HEK293T (cell line): Measurements from ENCODE around the gene REN.

ENCODE experiments used
- CTCF ChIA-PET: fragments of 350-600 bp; formaldehyde crosslinking; extraction: SDS; loops from one replicate; lab custom pipeline; 2021; ENCODE audit warnings: antibody characterized with exemption, inconsistent platforms; lab: Yijun Ruan, JAX
- POLR2A ChIA-PET: fragments of 350-600 bp; formaldehyde crosslinking; extraction: SDS; loops from one replicate; lab custom pipeline; 2020; ENCODE audit warnings: antibody characterized with exemption, inconsistent platforms; lab: Yijun Ruan, JAX
- DNase-seq: peaks from one replicate; pipeline ENCODE4 v3.0.0; 2012; ENCODE audit warnings: mixed read lengths; ENCODE audit errors: extremely low spot score
- ARNT ChIP-seq: fragments of 450-650 bp; IDR thresholded peaks from 2 replicates; pipeline ENCODE4 v1.6.1; 2017; ENCODE audit warnings: mild to moderate bottlenecking
- BHLHE40 ChIP-seq: fragments of 450-650 bp; IDR thresholded peaks from 2 replicates; pipeline ENCODE4 v1.6.1; 2016; ENCODE audit warnings: mild to moderate bottlenecking, moderate library complexity, borderline replicate concordance
- CTBP1 ChIP-seq: fragments of 450-650 bp; IDR thresholded peaks from 2 replicates; pipeline ENCODE4 v1.6.1; 2016; ENCODE audit warnings: borderline replicate concordance
- ELF4 ChIP-seq: fragments of 450-650 bp; IDR thresholded peaks from 2 replicates; pipeline ENCODE4 v1.6.1; 2017; ENCODE audit warnings: antibody characterized with exemption
- FOXA1 ChIP-seq: fragments of 450-650 bp; IDR thresholded peaks from 2 replicates; pipeline ENCODE4 v1.6.1; 2016; ENCODE audit warnings: mild to moderate bottlenecking
- FOXK2 ChIP-seq: fragments of 450-650 bp; IDR thresholded peaks from 2 replicates; pipeline ENCODE4 v1.6.1; 2016; ENCODE audit warnings: mild to moderate bottlenecking
- FOXM1 ChIP-seq: fragments of 450-650 bp; IDR thresholded peaks from 2 replicates; pipeline ENCODE4 v1.6.1; 2017; ENCODE audit warnings: mild to moderate bottlenecking, borderline replicate concordance
- HDGF ChIP-seq: fragments of 450-650 bp; IDR thresholded peaks from 2 replicates; pipeline ENCODE4 v1.6.1; 2017; ENCODE audit warnings: antibody characterized with exemption, borderline replicate concordance
- L3MBTL2 ChIP-seq: fragments of 450-650 bp; conservative IDR thresholded peaks from 2 replicates; pipeline ENCODE4 v1.6.1; 2016; ENCODE audit warnings: mild to moderate bottlenecking
- LEF1 ChIP-seq: fragments of 450-650 bp; IDR thresholded peaks from 2 replicates; pipeline ENCODE4 v1.6.1; 2017; ENCODE audit warnings: mild to moderate bottlenecking, borderline replicate concordance
- NFRKB ChIP-seq: fragments of 450-650 bp; IDR thresholded peaks from 2 replicates; pipeline ENCODE4 v1.6.1; 2016; ENCODE audit warnings: mild to moderate bottlenecking, moderate library complexity
- PKNOX1 ChIP-seq: fragments of 450-650 bp; IDR thresholded peaks from 2 replicates; pipeline ENCODE4 v1.6.1; 2016
- SP1 ChIP-seq: fragments of 450-650 bp; IDR thresholded peaks from 2 replicates; pipeline ENCODE4 v1.6.1; 2017
- SUZ12 ChIP-seq: fragments of 450-650 bp; IDR thresholded peaks from 2 replicates; pipeline ENCODE4 v1.6.1; 2016; ENCODE audit warnings: mild to moderate bottlenecking
- TARDBP ChIP-seq: fragments of 450-650 bp; IDR thresholded peaks from 2 replicates; pipeline ENCODE4 v1.6.1; 2016
- ZNF384 ChIP-seq: fragments of 450-650 bp; IDR thresholded peaks from 2 replicates; pipeline ENCODE4 v1.6.1; 2016

The REN gene

DNA sequence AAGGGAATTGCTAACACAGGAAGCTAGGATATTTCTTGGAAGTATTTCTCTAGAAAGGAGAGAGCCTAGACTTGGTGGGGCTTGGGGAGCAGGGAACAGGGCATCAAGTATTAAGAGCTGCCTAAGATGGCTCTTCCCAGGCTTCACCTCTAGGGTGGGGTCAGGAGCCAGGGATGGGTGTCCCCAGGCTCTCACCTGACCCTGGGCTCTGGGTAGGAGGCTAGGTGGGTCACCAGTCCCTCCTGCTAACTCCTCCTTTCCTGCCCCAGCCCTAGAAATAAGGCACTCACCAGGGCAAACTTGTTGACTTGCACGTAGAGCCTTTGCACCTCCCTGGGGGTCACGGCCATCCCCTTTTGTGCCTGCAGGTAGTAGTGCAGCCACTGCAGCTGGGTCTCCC, 29.3 kb downstream of the REN start:
- CTCF ChIA-PET, result no interaction called here
- no peak for DNase-seq
- TF ChIP-seq ARNT (no peak), LEF1 (no peak), HDGF (no peak), TARDBP (no peak), L3MBTL2 (no peak), ZNF384 (no peak), SP1 (no peak), CTBP1 (no peak), SUZ12 (no peak), NFRKB (no peak), FOXA1 (no peak), FOXK2 (no peak), BHLHE40 (no peak), PKNOX1 (no peak), FOXM1 (no peak), ELF4 (no peak)
- POLR2A ChIA-PET, result no interaction called here

- TF ChIP-seq ELF4 (no peak), BHLHE40 (no peak), NFRKB (no peak), FOXK2 (no peak), SP1 (no peak), ZNF384 (no peak), PKNOX1 (no peak), FOXA1 (no peak), L3MBTL2 (no peak), HDGF (no peak), FOXM1 (no peak), LEF1 (no peak), TARDBP (no peak), ARNT (no peak), SUZ12 (no peak), CTBP1 (no peak)
Observed at GRCh38 chr1:204134103-204134502, 32.0 kb downstream of the REN start.

DNA sequence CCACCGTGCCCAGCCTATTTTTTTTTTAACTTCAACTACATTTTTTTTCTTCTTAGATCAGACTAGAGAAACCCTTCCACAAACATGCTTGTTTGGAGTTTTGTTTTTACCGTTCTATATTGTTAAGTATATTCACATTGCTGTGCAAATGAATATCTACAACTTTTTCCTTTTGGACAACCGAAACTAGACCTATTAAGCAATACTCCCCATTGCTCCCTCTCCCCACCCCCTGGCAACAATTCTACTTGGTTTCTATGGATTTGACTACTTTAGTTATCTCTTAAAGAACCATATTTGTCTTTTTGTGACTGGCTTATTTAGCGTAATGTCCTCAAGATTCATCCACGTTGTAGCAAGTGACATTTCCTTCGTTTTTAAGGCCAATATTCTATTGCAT, 33.4 kb downstream of the REN start:
- CTCF ChIA-PET, result no interaction called here
- TF ChIP-seq CTBP1 (no peak), ARNT (no peak), FOXK2 (no peak), TARDBP (no peak), SUZ12 (no peak), ZNF384 (no peak), HDGF (no peak), PKNOX1 (no peak), LEF1 (no peak), FOXM1 (no peak), SP1 (no peak), BHLHE40 (no peak), L3MBTL2 (no peak)
- DNase-seq, result no peak
- POLR2A ChIA-PET, result no interaction called here

More at GRCh38 chr1:204134103-204134502, 32.0 kb downstream of the REN start:
- CTCF ChIA-PET, result no interaction called here
- POLR2A ChIA-PET, result no interaction called here
- DNase-seq, result no peak

- ChIA-PET CTCF (interaction anchor here (0.5 kb wide), 1 partner anchor 83 kb away, joined by 5 read pairs; no protein-coding TSS in a partner anchor), POLR2A (interaction anchor here (1.0 kb wide), 1 partner anchor 58 kb away, joined by 3 read pairs; no protein-coding TSS in a partner anchor)
- no peak for DNase-seq
- TF ChIP-seq L3MBTL2 (no peak), ARNT (no peak), HDGF (no peak), FOXA1 (no peak), NFRKB (no peak), LEF1 (no peak), SP1 (no peak), BHLHE40 (no peak), ZNF384 (no peak), SUZ12 (no peak), FOXK2 (no peak), FOXM1 (no peak), PKNOX1 (no peak)
Observed at GRCh38 chr1:204131978-204132377, 34.2 kb downstream of the REN start.

DNA sequence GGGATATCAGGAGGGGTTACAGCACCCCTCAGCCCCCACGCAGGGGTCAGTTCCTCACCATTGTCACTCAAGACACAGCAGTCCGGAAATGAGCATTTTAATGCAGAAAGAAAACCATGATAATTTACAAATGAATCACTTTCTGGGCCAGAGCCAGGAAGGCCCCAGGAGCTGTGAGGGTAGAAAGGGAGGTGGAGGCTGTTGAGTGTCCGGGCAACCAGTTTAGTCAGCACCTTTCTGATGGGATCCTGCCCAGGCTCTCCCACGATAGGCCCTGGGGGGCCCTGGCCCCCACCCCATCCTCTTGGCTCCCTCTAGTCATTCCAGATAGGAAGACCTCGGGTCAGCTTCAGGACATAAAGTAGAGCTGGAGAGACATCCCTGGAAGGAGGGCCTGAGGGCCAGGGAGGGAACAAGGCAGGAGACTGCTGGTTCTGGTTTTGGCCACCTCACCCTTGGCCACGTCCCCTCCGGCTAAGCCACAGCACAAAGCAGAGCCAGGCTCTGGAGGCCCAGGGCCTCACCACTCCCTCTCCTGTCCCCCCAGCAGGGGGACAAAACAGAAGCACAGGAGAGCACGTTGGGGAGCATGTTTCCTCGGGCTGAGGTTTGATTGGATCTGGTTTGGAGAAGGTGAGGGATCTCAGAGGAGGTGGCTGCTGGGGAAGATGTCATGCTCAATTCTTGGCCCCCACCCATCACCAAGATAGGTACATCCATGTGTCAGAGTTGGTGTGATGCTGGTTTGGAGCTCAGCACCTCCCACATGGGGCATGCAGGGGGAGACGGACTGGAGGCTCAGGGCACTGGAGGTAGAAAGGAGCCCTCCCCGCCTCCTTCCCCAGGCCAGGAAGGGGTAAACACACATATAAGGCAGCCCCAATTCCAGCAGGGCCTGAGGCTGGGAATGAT, 34.9 kb downstream of the REN start:
- POLR2A ChIA-PET, result interaction anchor here (1.0 kb wide), 1 partner anchor 57 kb away, joined by 3 read pairs; no protein-coding TSS in a partner anchor
- DNase-seq, result no peak
- CTCF ChIA-PET, result no interaction called here
- TF ChIP-seq FOXA1, result no peak
- TF ChIP-seq L3MBTL2, result no peak
- TF ChIP-seq ZNF384, result no peak
- no peak for TF ChIP-seq BHLHE40
- TF ChIP-seq SP1, result no peak
- no peak for TF ChIP-seq TARDBP
- no peak for TF ChIP-seq NFRKB
- TF ChIP-seq CTBP1, result no peak
- TF ChIP-seq FOXK2, result no peak
- no peak for TF ChIP-seq PKNOX1
- TF ChIP-seq ARNT, result no peak
- no peak for TF ChIP-seq SUZ12
